GM23338 (cell line): ENCODE measurements around the gene PGBD5. TPM values are rescaled to one million over a fixed set of nuclear protein-coding genes. Genes with fewer than 3 reads are reported as not detected.

Experiments
- ATAC-seq: fragments of 200-7000 bp; cut with Tn5 transposase; 3 replicates; pipeline ENCODE4 v1.9.1; 2020
- DNase-seq: peaks from one replicate; pipeline ENCODE4 v3.0.0-alpha.2; 2015; ENCODE audit warnings: low spot score
- H2AFZ ChIP-seq: fragments of 200-600 bp; sonication (generic); 2 replicates; pipeline ENCODE4 v1.8.0; 2016; ENCODE audit warnings: antibody characterized with exemption, mild to moderate bottlenecking, moderate library complexity
- H3F3A ChIP-seq: fragments of 200-600 bp; sonication (generic); replicated peaks from 2 replicates; pipeline ENCODE4 v1.8.0; 2017; ENCODE audit warnings: antibody characterized with exemption, mixed run types, low read depth
- H3K27ac ChIP-seq: fragments of 200-600 bp; sonication (generic); 2 replicates; pipeline ENCODE4 v1.6.1; 2016; ENCODE audit warnings: low read depth
- H3K27me3 ChIP-seq: fragments of 200-600 bp; sonication (generic); 2 replicates; pipeline ENCODE4 v1.8.0; 2016; ENCODE audit warnings: mild to moderate bottlenecking, mixed run types, moderate library complexity; ENCODE audit not compliant: insufficient read depth
- H3K36me3 ChIP-seq: fragments of 200-600 bp; sonication (generic); 2 replicates; pipeline ENCODE4 v1.8.0; 2016; ENCODE audit warnings: mild to moderate bottlenecking; ENCODE audit not compliant: insufficient read depth
- H3K4me1 ChIP-seq: fragments of 200-600 bp; sonication (generic); 2 replicates; pipeline ENCODE4 v1.8.0; 2016; ENCODE audit warnings: mild to moderate bottlenecking, moderate library complexity; ENCODE audit not compliant: insufficient read depth
- H3K4me2 ChIP-seq: fragments of 200-600 bp; sonication (generic); 2 replicates; pipeline ENCODE4 v1.7.1; 2017; ENCODE audit warnings: mixed run types
- H3K4me3 ChIP-seq: fragments of 200-600 bp; sonication (generic); 2 replicates; pipeline ENCODE4 v1.6.1; 2016; ENCODE audit warnings: mixed run types
- H3K79me2 ChIP-seq: fragments of 200-600 bp; sonication (generic); replicated peaks from 2 replicates; pipeline ENCODE4 v1.8.0; 2017; ENCODE audit warnings: mild to moderate bottlenecking; ENCODE audit not compliant: insufficient read depth
- H3K9me2 ChIP-seq: fragments of 200-600 bp; sonication (generic); 2 replicates; pipeline ENCODE4 v1.8.0; 2017; ENCODE audit not compliant: insufficient read depth
- H4K20me1 ChIP-seq: fragments of 200-600 bp; sonication (generic); replicated peaks from 2 replicates; pipeline ENCODE4 v1.8.0; 2017; ENCODE audit warnings: mild to moderate bottlenecking; ENCODE audit not compliant: insufficient read depth
- H3K27ac Mint-ChIP-seq: 2 replicates; pipeline ENCODE4 v1.8.0; 2020; ENCODE audit warnings: inconsistent platforms, mild to moderate bottlenecking, moderate library complexity, mixed read lengths
- H3K27me3 Mint-ChIP-seq: 3 replicates; pipeline ENCODE4 v1.8.0; 2022; ENCODE audit warnings: low read depth, mild to moderate bottlenecking, moderate library complexity, mixed read lengths, inconsistent platforms; ENCODE audit not compliant: insufficient read depth, poor library complexity
- H3K36me3 Mint-ChIP-seq: 3 replicates; pipeline ENCODE4 v1.8.0; 2021; ENCODE audit warnings: low read depth, mild to moderate bottlenecking, inconsistent platforms, moderate library complexity, mixed read lengths
- H3K4me1 Mint-ChIP-seq: 3 replicates; pipeline ENCODE4 v1.8.0; 2020; ENCODE audit warnings: mild to moderate bottlenecking, inconsistent platforms, mixed read lengths
- H3K4me3 Mint-ChIP-seq: 3 replicates; pipeline ENCODE4 v1.8.0; 2021; ENCODE audit warnings: moderate library complexity, mild to moderate bottlenecking, inconsistent platforms, mixed read lengths
- H3K9me3 Mint-ChIP-seq: 3 replicates; pipeline ENCODE4 v1.8.0; 2020; ENCODE audit warnings: moderate library complexity, mild to moderate bottlenecking, inconsistent platforms, mixed read lengths
- CREB1 ChIP-seq: fragments of 250-450 bp; sonication (Bioruptor Pico); IDR thresholded peaks from 2 replicates; pipeline ENCODE4 v1.5.0; 2020; ENCODE audit warnings: low read depth, mild to moderate bottlenecking, moderate library complexity
- CTCF ChIP-seq, 2 experiments: fragments of 200-600 bp in 1 of 2; sonication (generic) in 1 of 2; conservative IDR thresholded peaks; 2 replicates each; pipeline versions ENCODE4 v1.5.1 to v1.6.1; 2016 to 2017; ENCODE audit warnings: antibody characterized with exemption in 2 of 2, low read depth in 2 of 2, mild to moderate bottlenecking in 2 of 2, moderate library complexity in 1 of 2
- ETS1 ChIP-seq: IDR thresholded peaks from 2 replicates; pipeline ENCODE4 v1.6.1; 2016; ENCODE audit warnings: antibody characterized with exemption
- EZH2phosphoT487 ChIP-seq: fragments of 200-600 bp; sonication (generic); IDR thresholded peaks from one replicate; pipeline ENCODE4 v1.8.1; 2018; ENCODE audit warnings: antibody characterized with exemption; ENCODE audit not compliant: unreplicated experiment
- JUNB ChIP-seq: IDR thresholded peaks from one replicate; pipeline ENCODE4 v1.6.1; 2016; ENCODE audit warnings: antibody characterized with exemption; ENCODE audit not compliant: unreplicated experiment
- NANOG ChIP-seq: IDR thresholded peaks from 2 replicates; pipeline ENCODE4 v1.6.1; 2016; ENCODE audit warnings: antibody characterized with exemption, borderline replicate concordance
- REST ChIP-seq: IDR thresholded peaks from one replicate; pipeline ENCODE4 v1.6.1; 2018; ENCODE audit warnings: antibody characterized with exemption; ENCODE audit not compliant: unreplicated experiment
- ZNF114 ChIP-seq: fragments of 250-450 bp; sonication (Bioruptor Pico); IDR thresholded peaks from 2 replicates; pipeline ENCODE4 v1.5.0; 2020; ENCODE audit warnings: mild to moderate bottlenecking, moderate library complexity
- polyA plus RNA-seq: library from polyadenylated mRNA; unstranded; fragments of >200 nt; fragmentation: Nextera tagmentation; extraction: Ambion mirVana; gene quantifications from 2 replicates; pipeline ENCODE4 v1.2.1, GENCODE V29; 2016
- total RNA-seq: library from RNA; depleted of rRNA; stranded (reverse); fragments of >200 nt; shearing (Covaris generic); gene quantifications from 2 replicates; pipeline ENCODE4 v1.2.3, GENCODE V29; 2014

Gene PGBD5
- total and polyA plus RNA-seq, 2 experiments from 2014 or later: 3.4 to 16.6 TPM

- DNase-seq (peak; percentile 48), ATAC-seq (peak; percentile 6; the same call in 2 of the 3 replicates)
- peak overlapping the region; percentile 68 for H3K4me3 ChIP-seq
- peaks cover 71% of the 10 kb centered on the region for H3K79me2 ChIP-seq
- Mint-ChIP-seq H3K27ac (no peak overlapping the region), H3K9me3 (peaks cover 7% of the 10 kb centered on the region; the same call in 2 of the 3 replicates), H3K4me3 (peak overlapping the region; percentile 89), H3K36me3 (peaks cover 32% of the 10 kb centered on the region), H3K4me1 (peaks cover 60% of the 10 kb centered on the region), H3K27me3 (peaks cover 29% of the 10 kb centered on the region)
- H3K4me2 ChIP-seq: peak overlapping the region; percentile 94
- no peak overlapping the region for H3K27ac ChIP-seq
- H3K9me2 ChIP-seq: no peaks in the 10 kb centered on the region
- peaks cover 21% of the 10 kb centered on the region for H4K20me1 ChIP-seq
- TF ChIP-seq CREB1 (CRISPR knock-in tag) (no peak), REST (no peak), ETS1 (no peak), NANOG (no peak), CTCF (conservative IDR thresholded peaks at IDR 0.05; ENCODE audit: low read depth in 2 of 2) (no peak), ZNF114 (CRISPR knock-in tag) (no peak), EZH2phosphoT487 (no peak), JUNB (no peak)
- peaks cover 42% of the 10 kb centered on the region for H3K4me1 ChIP-seq
- H2AFZ ChIP-seq: no peak overlapping the region
- 0 out of 2 replicates have a peak, but pooled peaks cover 3% of the 10 kb centered on the region for H3K36me3 ChIP-seq
- H3K27me3 ChIP-seq: peaks cover 20% of the 10 kb centered on the region
- H3F3A ChIP-seq: peaks cover 2% of the 10 kb centered on the region; the same call in 1 of the 2 replicates
These were observed 2.9 kb downstream of the PGBD5 start for GRCh38 chr1:230423261-230423660.
